ENCODE results near the gene MFF. TPM values are rescaled to one million over a fixed set of nuclear protein-coding genes. Genes with fewer than 3 reads are reported as not detected.
A peak's percentile ranks its signal among the peaks of the same experiment; 100 is the strongest.

Gene MFF
- total RNA-seq, 2 experiments from 2014 or later, result 66.5 to 73.9 TPM

DNA sequence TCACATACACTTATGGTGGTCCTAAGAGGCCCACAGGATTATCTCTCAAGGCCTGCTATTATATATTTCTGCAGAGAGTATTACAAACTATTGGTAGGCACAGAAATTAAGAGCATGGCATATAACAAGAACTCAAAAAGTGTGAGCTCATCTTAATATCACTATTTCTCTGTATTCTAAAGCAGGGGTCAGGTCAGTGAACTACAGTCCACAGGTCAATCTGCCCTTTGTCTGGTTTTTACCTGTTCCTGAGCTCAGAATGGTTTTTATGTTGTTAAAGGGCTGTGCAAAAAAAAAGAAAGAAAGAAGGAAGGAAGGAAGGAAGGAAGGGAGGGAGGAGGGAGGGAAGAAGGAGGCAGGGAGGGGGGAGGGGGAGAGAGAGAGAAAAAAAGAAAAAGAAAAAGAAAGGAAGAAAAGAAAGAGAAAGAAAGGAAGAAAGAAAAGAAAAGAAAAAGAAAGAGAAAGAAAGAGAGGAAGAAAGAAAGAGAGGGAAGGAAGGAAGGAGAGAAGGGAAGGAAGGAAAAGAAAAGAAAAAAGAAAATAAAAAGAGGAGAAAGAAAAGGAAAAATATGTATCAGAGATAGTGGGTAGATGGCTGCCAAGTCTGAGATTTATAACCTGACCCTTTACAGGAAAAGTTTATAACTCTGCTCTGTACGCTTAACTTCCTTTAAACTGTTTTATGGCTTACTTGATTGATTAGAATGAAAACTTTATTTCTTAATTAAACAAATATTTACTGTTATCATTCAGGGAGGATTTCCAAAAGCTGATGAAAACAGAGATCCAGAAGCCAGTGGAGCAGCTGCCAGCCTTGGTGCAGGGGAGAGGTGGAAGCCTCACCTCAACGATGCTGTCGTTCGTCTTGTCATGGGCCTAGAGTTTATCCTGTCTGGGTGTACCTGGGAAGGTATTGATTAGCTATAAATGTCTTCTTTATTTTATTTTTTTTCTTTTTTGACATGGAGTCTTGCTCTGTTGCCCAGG, 73.9 kb downstream of the MFF start:
- TF ChIP-seq, protein P1, sequence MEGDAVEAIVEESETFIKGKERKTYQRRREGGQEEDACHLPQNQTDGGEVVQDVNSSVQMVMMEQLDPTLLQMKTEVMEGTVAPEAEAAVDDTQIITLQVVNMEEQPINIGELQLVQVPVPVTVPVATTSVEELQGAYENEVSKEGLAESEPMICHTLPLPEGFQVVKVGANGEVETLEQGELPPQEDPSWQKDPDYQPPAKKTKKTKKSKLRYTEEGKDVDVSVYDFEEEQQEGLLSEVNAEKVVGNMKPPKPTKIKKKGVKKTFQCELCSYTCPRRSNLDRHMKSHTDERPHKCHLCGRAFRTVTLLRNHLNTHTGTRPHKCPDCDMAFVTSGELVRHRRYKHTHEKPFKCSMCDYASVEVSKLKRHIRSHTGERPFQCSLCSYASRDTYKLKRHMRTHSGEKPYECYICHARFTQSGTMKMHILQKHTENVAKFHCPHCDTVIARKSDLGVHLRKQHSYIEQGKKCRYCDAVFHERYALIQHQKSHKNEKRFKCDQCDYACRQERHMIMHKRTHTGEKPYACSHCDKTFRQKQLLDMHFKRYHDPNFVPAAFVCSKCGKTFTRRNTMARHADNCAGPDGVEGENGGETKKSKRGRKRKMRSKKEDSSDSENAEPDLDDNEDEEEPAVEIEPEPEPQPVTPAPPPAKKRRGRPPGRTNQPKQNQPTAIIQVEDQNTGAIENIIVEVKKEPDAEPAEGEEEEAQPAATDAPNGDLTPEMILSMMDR (IDR thresholded peaks at IDR 0.05), result peak; percentile 23
- ChIA-PET CTCF (interaction anchor here (1.2 kb wide), 1 partner anchor 16 kb away, joined by 3 read pairs; no protein-coding TSS in a partner anchor), POLR2A (no interaction called here)
- ATAC-seq, result no peak
- Mint-ChIP-seq H3K27ac (no peak overlapping the region), H3K27me3 (no peaks in the 10 kb centered on the region), H3K4me1 (ENCODE audit: low read depth) (peaks cover 12% of the 10 kb centered on the region), H3K4me3 (no peak overlapping the region), H3K9me3 (no peaks in the 10 kb centered on the region), H3K36me3 (ENCODE audit: low read depth) (no peaks in the 10 kb centered on the region)
- no peak for DNase-seq
- intact Hi-C loops (cut with micrococcal nuclease), result no loop called here

DNA sequence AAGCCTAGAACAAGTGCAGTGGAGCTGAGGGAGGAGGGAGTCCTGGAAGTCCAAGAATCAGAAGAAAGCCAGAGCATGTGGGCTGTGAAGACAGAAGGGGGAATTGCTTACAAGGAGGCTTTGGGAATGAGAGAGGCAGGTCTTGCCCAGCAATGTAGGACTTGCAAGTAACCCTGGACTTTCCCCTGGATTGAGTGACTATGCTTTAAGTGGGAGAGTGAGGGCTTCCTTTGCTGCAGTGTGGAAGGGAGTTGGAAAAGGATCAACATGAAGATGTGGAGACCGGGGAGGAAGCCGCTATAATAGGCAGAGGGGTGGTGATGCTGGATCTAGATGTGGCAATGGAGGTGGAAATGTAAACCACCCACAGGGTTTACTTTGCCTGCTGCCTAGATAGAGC, 76.5 kb downstream of the MFF start:
- ATAC-seq, result no peak
- H3K4me3 Mint-ChIP-seq, result no peak overlapping the region
- ChIA-PET CTCF (interaction anchor here (1.0 to 1.9 kb wide), 2 partner anchors 15 to 70 kb away, joined by 3 to 4 read pairs; partner anchors contain the start of gene AGFG1), POLR2A (interaction anchor here (1.5 kb wide), 1 partner anchor 91 kb away, joined by 3 read pairs; no protein-coding TSS in a partner anchor)
- no peaks in the 10 kb centered on the region for H3K9me3 Mint-ChIP-seq
- no peaks in the 10 kb centered on the region for H3K27me3 Mint-ChIP-seq
- intact Hi-C loops (cut with micrococcal nuclease), result loop anchor here (10.0 kb wide), 3 partner anchors 173 to 363 kb away; no protein-coding TSS in a partner anchor
- TF ChIP-seq, protein P1 (IDR thresholded peaks at IDR 0.05), result no peak
- DNase-seq, result no peak
- H3K27ac Mint-ChIP-seq, result no peak overlapping the region
- H3K4me1 Mint-ChIP-seq (ENCODE audit: low read depth), result peaks cover 30% of the 10 kb centered on the region
- H3K36me3 Mint-ChIP-seq (ENCODE audit: low read depth), result no peaks in the 10 kb centered on the region

DNA sequence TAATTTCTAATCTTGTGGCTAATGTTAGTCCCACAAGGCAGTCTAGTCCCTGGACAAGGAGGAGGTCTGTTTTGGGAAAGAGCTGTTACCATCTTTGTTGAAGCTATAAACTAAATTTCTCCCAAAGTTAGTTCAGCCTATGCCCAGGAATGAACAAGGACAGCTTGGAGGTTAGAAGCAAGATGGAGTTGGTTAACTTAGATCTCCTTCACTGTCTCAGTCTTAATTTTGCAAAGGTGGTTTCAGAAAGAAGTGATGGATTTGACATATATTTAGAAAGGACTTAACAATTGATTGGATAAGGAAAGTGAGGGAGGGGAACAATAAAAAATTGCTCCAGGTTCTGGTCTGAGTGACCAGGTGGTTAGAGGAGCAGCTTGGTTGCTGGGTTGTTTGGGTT, 77.3 kb downstream of the MFF start:
- TF ChIP-seq, protein P1 (IDR thresholded peaks at IDR 0.05), result no peak
- Mint-ChIP-seq H3K4me1 (ENCODE audit: low read depth) (peaks cover 32% of the 10 kb centered on the region), H3K36me3 (ENCODE audit: low read depth) (no peaks in the 10 kb centered on the region), H3K4me3 (no peak overlapping the region), H3K27ac (no peak overlapping the region), H3K9me3 (no peaks in the 10 kb centered on the region), H3K27me3 (no peaks in the 10 kb centered on the region)
- DNase-seq (no peak), ATAC-seq (no peak)
- ChIA-PET CTCF (interaction anchor here (1.0 kb wide), 1 partner anchor 16 kb away, joined by 3 read pairs; no protein-coding TSS in a partner anchor), POLR2A (interaction anchor here (1.5 kb wide), 1 partner anchor 90 kb away, joined by 3 read pairs; no protein-coding TSS in a partner anchor)
- intact Hi-C loops (cut with micrococcal nuclease), result loop anchor here (10.0 kb wide), 3 partner anchors 172 to 362 kb away; no protein-coding TSS in a partner anchor

DNA sequence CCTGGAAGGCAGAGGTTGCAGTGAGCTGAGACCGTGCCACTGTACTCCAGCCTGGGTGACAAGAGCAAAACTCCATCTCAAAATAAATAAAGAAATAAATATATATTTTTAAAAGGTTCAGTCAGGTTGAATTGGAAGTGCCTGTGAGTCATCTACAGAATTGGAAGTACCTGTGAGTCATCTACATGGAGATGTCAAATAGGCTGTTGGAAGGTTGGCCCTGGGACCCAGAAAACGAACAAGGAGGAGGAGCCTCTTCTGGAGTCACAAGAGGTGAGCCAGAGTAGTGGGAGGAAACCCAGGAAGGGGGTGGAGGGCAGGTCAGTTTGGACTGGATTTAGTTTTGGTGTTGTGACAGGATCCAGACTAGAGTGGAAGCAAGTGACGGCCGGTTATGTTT, 77.9 kb downstream of the MFF start:
- no peak for ATAC-seq
- TF ChIP-seq, protein P1 (IDR thresholded peaks at IDR 0.05), result no peak
- intact Hi-C loops (cut with micrococcal nuclease), result loop anchor here (10.0 kb wide), 3 partner anchors 172 to 362 kb away; no protein-coding TSS in a partner anchor

More for the DNA sequence above, 77.9 kb downstream of the MFF start:
- Mint-ChIP-seq H3K9me3 (no peaks in the 10 kb centered on the region), H3K27ac (no peak overlapping the region), H3K4me1 (ENCODE audit: low read depth) (peaks cover 35% of the 10 kb centered on the region), H3K4me3 (no peak overlapping the region), H3K27me3 (no peaks in the 10 kb centered on the region), H3K36me3 (ENCODE audit: low read depth) (no peaks in the 10 kb centered on the region)
- DNase-seq, result no peak
- CTCF ChIA-PET, result no interaction called here
- POLR2A ChIA-PET, result interaction anchor here (1.5 kb wide), 1 partner anchor 90 kb away, joined by 3 read pairs; no protein-coding TSS in a partner anchor
